GM10266 (cell line): ENCODE measurements around the gene MRC2.

ENCODE experiments used
- DNase-seq: peaks from one replicate; pipeline ENCODE4 v3.0.0; 2012; ENCODE audit errors: extremely low spot score
- TF ChIP-seq, protein P1 (sequence below): IDR thresholded peaks from 2 replicates; pipeline ENCODE4 v1.5.1; 2012; ENCODE audit warnings: mild to moderate bottlenecking, low read depth; ENCODE audit not compliant: control insufficient read depth, insufficient read depth; ENCODE audit errors: missing control alignments

Gene MRC2

DNA sequence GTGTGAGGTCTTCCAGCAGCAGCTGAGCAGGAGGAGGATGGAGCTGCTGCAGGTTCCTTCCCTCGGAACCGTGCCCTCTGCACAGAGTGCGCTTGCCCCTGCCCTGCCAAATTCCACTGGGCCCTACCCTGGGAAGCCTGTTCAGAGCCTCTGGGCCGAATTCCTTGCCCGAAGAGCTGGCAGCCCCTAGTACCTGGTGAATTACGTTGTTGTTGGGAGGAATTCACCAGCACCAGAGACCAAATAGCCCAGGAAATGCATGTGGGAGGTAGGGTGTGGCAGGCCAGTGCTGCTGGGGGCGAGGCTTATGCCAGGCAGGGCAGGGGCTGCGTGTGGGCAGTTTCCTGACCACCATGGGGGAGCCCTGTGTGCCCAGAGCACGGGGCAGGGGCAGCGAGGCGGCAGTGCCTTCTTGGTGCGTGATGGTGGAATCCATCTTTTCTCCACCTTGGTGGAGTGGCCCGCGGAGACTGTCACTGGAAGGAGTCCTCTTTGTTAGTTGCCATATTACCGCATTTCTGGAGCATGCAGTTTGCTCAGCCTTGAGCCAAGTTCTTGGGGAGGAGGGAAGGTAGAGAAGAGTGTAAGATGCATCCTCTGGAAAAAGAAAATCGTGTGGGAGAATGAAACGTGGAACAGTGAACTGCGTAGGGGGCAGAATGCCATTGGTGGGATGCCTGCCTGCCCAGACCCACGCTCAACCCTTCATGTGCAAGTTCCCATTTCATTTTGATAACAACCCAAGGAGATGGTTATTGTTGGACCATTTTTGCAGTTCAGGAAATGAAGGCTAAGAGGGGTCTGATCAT, 2.3 kb downstream of the MRC2 start:
- no peak for DNase-seq
- TF ChIP-seq, protein P1, sequence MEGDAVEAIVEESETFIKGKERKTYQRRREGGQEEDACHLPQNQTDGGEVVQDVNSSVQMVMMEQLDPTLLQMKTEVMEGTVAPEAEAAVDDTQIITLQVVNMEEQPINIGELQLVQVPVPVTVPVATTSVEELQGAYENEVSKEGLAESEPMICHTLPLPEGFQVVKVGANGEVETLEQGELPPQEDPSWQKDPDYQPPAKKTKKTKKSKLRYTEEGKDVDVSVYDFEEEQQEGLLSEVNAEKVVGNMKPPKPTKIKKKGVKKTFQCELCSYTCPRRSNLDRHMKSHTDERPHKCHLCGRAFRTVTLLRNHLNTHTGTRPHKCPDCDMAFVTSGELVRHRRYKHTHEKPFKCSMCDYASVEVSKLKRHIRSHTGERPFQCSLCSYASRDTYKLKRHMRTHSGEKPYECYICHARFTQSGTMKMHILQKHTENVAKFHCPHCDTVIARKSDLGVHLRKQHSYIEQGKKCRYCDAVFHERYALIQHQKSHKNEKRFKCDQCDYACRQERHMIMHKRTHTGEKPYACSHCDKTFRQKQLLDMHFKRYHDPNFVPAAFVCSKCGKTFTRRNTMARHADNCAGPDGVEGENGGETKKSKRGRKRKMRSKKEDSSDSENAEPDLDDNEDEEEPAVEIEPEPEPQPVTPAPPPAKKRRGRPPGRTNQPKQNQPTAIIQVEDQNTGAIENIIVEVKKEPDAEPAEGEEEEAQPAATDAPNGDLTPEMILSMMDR = no peak

- TF ChIP-seq, protein P1 = no peak
- no peak for DNase-seq
Measured at GRCh38 chr17:62630365-62631085, 3.1 kb downstream of the MRC2 start.

GRCh38 chr17:62631086-62631935, 3.8 kb downstream of the MRC2 start:
- DNase-seq = no peak
- TF ChIP-seq, protein P1 = no peak

DNA sequence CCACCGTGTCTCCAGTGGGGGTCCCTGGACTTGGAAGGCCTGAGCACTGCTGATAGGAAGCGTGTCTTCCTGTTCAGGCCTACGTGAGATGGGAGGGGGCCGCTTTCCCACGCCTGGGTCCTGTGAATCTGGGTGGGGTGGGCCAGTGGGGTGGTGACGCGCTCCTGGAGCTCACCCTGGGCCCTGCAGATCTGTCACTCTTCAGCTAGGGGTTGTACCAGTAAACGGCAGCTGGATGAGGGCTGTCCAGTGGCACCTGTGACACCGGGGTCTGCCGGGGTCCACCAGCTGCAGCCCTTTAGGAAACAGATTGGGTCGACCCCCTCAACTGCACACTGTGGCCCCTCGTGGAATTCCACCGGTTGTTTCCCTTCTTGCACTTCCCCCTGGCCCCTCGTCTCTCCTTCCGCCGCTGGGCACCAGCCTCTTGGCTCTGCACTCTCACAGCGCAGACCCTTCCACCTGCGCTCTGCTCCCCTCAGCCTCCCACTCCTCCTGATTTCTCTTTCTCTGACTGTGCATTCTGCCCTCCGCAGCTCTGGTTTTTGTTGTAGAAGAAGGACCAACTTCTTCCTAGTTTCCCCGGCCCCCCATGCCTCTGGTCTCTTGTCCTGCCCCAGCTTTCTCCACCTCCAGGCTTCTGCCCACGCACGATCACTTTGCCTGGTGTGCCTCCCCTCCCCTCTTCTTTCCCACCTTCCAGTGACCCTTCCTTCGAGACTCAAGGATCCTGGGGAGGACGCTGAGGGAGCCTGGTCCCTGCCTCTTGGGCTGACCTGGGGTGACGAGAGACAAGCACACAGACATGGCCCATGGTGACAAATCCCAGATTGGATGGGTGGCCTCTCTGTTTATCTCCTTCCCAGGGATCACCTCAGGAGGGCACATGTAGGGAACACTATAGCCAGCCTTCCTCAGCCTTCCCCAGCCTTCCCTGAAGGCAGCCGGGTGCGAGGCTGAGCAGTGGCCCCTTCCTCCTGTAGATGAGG, 4.8 kb downstream of the MRC2 start:
- DNase-seq = no peak
- TF ChIP-seq, protein P1 = no peak

GRCh38 chr17:62637809-62638208, 10.3 kb downstream of the MRC2 start:
- DNase-seq = no peak
- TF ChIP-seq, protein P1 = no peak

DNA sequence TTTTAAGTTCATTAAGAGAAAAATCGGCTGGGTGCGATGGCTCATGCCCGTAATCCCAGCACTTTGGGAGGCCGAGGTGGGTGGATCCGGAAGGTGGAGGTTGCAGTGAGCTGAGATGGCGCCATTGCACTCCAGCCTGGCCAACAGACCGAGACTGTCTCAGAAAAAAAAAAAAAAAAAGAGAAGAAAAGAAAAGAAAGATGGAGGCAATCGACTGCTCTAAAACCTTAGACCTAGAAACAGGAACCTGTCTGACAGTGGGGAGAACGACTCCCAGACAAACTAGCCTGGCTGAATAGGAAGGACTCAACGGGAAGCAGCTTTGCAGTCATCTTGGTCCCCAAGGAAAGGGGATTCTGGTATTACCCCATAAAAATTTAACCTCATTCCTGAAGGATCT, 13.7 kb downstream of the MRC2 start:
- TF ChIP-seq, protein P1 = no peak
- no peak for DNase-seq
